PC-9 (cell line): ENCODE results near the gene KRTAP3-1. TPM values are rescaled to one million over a fixed set of nuclear protein-coding genes. Genes with fewer than 3 reads are reported as not detected.
A peak's percentile ranks its signal among the peaks of the same experiment; 100 is the strongest.

Source experiments
- BruUV-seq: library from RNA; stranded (reverse); fragments of 400-500 nt; replicated peaks from 2 replicates; lab custom pipeline; 2021; lab: Mats Ljungman, UMichigan
- CTCF ChIA-PET: fragments of 300-600 bp; sonication (Branson Sonifier 250); formaldehyde crosslinking; loops from one replicate; lab custom pipeline; 2022; ENCODE audit warnings: antibody characterized with exemption; lab: Charles Lee
- POLR2A ChIA-PET: fragments of 300-600 bp; sonication (Branson Sonifier 250); formaldehyde crosslinking; loops from one replicate; lab custom pipeline; 2022; ENCODE audit warnings: antibody characterized with exemption; ENCODE audit not compliant: unreplicated experiment; lab: Charles Lee
- DNase-seq, 2 experiments: peaks; one replicate each; pipeline versions ENCODE4 v3.0.0 to v3.0.0-alpha.2; 2015 to 2022; ENCODE audit warnings: mixed read lengths in 1 of 2
- H2AFZ ChIP-seq: fragments of 200-600 bp; sonication (generic); 2 replicates; pipeline ENCODE4 v1.8.1; 2017; ENCODE audit warnings: antibody characterized with exemption
- H3F3A ChIP-seq: fragments of 200-600 bp; sonication (generic); 2 replicates; pipeline ENCODE4 v1.8.1; 2017; ENCODE audit warnings: antibody characterized with exemption, mild to moderate bottlenecking, low read depth; ENCODE audit not compliant: insufficient read depth
- H3K27ac ChIP-seq: fragments of 200-600 bp; sonication (generic); 2 replicates; pipeline ENCODE4 v1.6.1; 2016; ENCODE audit warnings: mixed run types
- H3K27me3 ChIP-seq: fragments of 200-600 bp; sonication (generic); 2 replicates; pipeline ENCODE4 v1.6.1; 2016; ENCODE audit warnings: low read depth, mixed run types; ENCODE audit not compliant: insufficient read depth
- H3K36me3 ChIP-seq: fragments of 200-600 bp; sonication (generic); 2 replicates; pipeline ENCODE4 v1.6.1; 2016; ENCODE audit warnings: low read depth, mixed run types
- H3K4me1 ChIP-seq: fragments of 200-600 bp; sonication (generic); replicated peaks from 2 replicates; pipeline ENCODE4 v1.6.1; 2016; ENCODE audit warnings: mixed run types; ENCODE audit not compliant: insufficient read depth
- H3K4me2 ChIP-seq: fragments of 200-600 bp; sonication (generic); 2 replicates; pipeline ENCODE4 v1.6.1; 2017; ENCODE audit warnings: mixed run types
- H3K4me3 ChIP-seq: fragments of 200-600 bp; sonication (generic); 2 replicates; pipeline ENCODE4 v1.6.1; 2016; ENCODE audit warnings: mixed run types
- H3K79me2 ChIP-seq: fragments of 200-600 bp; sonication (generic); 2 replicates; pipeline ENCODE4 v1.6.1; 2017; ENCODE audit warnings: low read depth, mixed run types
- H3K9me2 ChIP-seq: fragments of 200-600 bp; sonication (generic); 2 replicates; pipeline ENCODE4 v1.8.1; 2017; ENCODE audit warnings: mild to moderate bottlenecking; ENCODE audit not compliant: insufficient read depth
- H3K9me3 ChIP-seq: fragments of 200-600 bp; sonication (generic); 2 replicates; pipeline ENCODE4 v1.8.1; 2016; ENCODE audit warnings: low read depth; ENCODE audit not compliant: insufficient read depth
- H4K20me1 ChIP-seq: fragments of 200-600 bp; sonication (generic); 2 replicates; pipeline ENCODE4 v1.8.1; 2017; ENCODE audit not compliant: insufficient read depth
- CTCF ChIP-seq: fragments of 200-600 bp; sonication (generic); conservative IDR thresholded peaks from 2 replicates; pipeline ENCODE4 v1.6.1; 2017; ENCODE audit warnings: mixed run types, antibody characterized with exemption, mild to moderate bottlenecking, moderate library complexity
- EZH2 ChIP-seq: fragments of 200-600 bp; sonication (generic); IDR thresholded peaks from 2 replicates; pipeline ENCODE4 v1.8.0; 2017; ENCODE audit warnings: antibody characterized with exemption, low read depth
- intact Hi-C: fragments of 100-400 bp; cut with micrococcal nuclease; formaldehyde crosslinking; loops from one replicate; pipeline ENCODE4 v1.10.0; 2022; ENCODE audit not compliant: unreplicated experiment
- total RNA-seq: library from RNA; stranded (reverse); gene quantifications from 2 replicates; pipeline ENCODE4 v1.2.3, GENCODE V29; 2021

Gene KRTAP3-1
- total RNA-seq, 1 experiment from 2014 or later: not detected

- Histone ChIP-seq H3K9me3 (peaks cover 10% of the 10 kb centered on the region), H3K4me2 (no peak overlapping the region), H3K79me2 (0 out of 2 replicates have a peak, but pooled peaks cover 2% of the 10 kb centered on the region), H3K36me3 (no peaks in the 10 kb centered on the region), H3K4me1 (peaks cover 50% of the 10 kb centered on the region), H3K27me3 (no peaks in the 10 kb centered on the region), H4K20me1 (no peaks in the 10 kb centered on the region), H3K27ac (peak overlapping the region; percentile 98; the same call in 1 of the 2 replicates), H3K4me3 (no peak overlapping the region), H3K9me2 (no peaks in the 10 kb centered on the region), H3F3A (peaks cover 31% of the 10 kb centered on the region), H2AFZ (no peak overlapping the region)
- TF ChIP-seq CTCF: no peak
- no peak for TF ChIP-seq EZH2
- ChIA-PET CTCF (interaction anchor here (0.7 kb wide), 1 partner anchor 97 kb away, joined by 4 read pairs; no protein-coding TSS in a partner anchor), POLR2A (no interaction called here)
- DNase-seq: no peak
- BruUV-seq: no TSS peak
- intact Hi-C loops: no loop called here
These were observed 48.8 kb downstream of the KRTAP3-1 start for GRCh38 chr17:40960144-40960543.

Other genes with a start within 250 kb of the KRTAP3-1 start
- gene KRT26, start 236.9 kb downstream of the KRTAP3-1 start, total RNA-seq: not detected in 2 replicates
- gene KRT27, start 226.6 kb downstream of the KRTAP3-1 start, total RNA-seq: not detected in 2 replicates
- not detected in 2 replicates for gene KRT28, start 209.2 kb downstream of the KRTAP3-1 start, total RNA-seq
- 22.5 and 49.4 TPM in 2 replicates for gene KRT10, start 186.5 kb downstream of the KRTAP3-1 start, total RNA-seq
- not detected in 2 replicates for gene KRT12, start 141.9 kb downstream of the KRTAP3-1 start, total RNA-seq
- gene KRT20, start 123.9 kb downstream of the KRTAP3-1 start, total RNA-seq: not detected in 2 replicates
- gene KRT23, start 71.5 kb downstream of the KRTAP3-1 start, total RNA-seq: not detected in 2 replicates
- gene KRT39, start 42.2 kb downstream of the KRTAP3-1 start, total RNA-seq: not detected in 2 replicates
- gene KRT40, start 24.8 kb downstream of the KRTAP3-1 start, total RNA-seq: not detected in 2 replicates
- not detected in 2 replicates for gene KRTAP3-3, start 15.0 kb downstream of the KRTAP3-1 start, total RNA-seq
- gene KRTAP3-2, start 9.2 kb downstream of the KRTAP3-1 start, total RNA-seq: not detected in 2 replicates
- not detected in 2 replicates for gene KRTAP1-5, start 18.1 kb upstream of the KRTAP3-1 start, total RNA-seq
- not detected in 2 replicates for gene KRTAP1-4, start 21.1 kb upstream of the KRTAP3-1 start, total RNA-seq
- not detected in 2 replicates for gene KRTAP1-3, start 25.7 kb upstream of the KRTAP3-1 start, total RNA-seq
- not detected in 2 replicates for gene KRTAP1-1, start 32.3 kb upstream of the KRTAP3-1 start, total RNA-seq
- not detected in 2 replicates for gene KRTAP2-1, start 38.2 kb upstream of the KRTAP3-1 start, total RNA-seq
- gene KRTAP2-2, start 46.1 kb upstream of the KRTAP3-1 start, total RNA-seq: not detected in 2 replicates
- 0.57 TPM in 1 of 2 replicates, not detected in the other for gene KRTAP2-3, start 51.0 kb upstream of the KRTAP3-1 start, total RNA-seq
- not detected in 2 replicates for gene KRTAP2-4, start 56.8 kb upstream of the KRTAP3-1 start, total RNA-seq
- not detected in 2 replicates for gene KRTAP4-7, start 75.0 kb upstream of the KRTAP3-1 start, total RNA-seq
- not detected in 2 replicates for gene KRTAP4-8, start 89.0 kb upstream of the KRTAP3-1 start, total RNA-seq
- gene KRTAP4-16, start 93.1 kb upstream of the KRTAP3-1 start, total RNA-seq: not detected in 2 replicates
- gene KRTAP4-9, start 96.3 kb upstream of the KRTAP3-1 start, total RNA-seq: not detected in 2 replicates
- gene KRTAP4-11, start 109.2 kb upstream of the KRTAP3-1 start, total RNA-seq: not detected in 2 replicates
- not detected in 2 replicates for gene KRTAP4-12, start 115.1 kb upstream of the KRTAP3-1 start, total RNA-seq
- gene KRTAP4-6, start 131.4 kb upstream of the KRTAP3-1 start, total RNA-seq: not detected in 2 replicates
- not detected in 2 replicates for gene KRTAP4-5, start 140.7 kb upstream of the KRTAP3-1 start, total RNA-seq
- gene KRTAP4-4, start 151.6 kb upstream of the KRTAP3-1 start, total RNA-seq: not detected in 2 replicates
- not detected in 2 replicates for gene KRTAP4-3, start 159.1 kb upstream of the KRTAP3-1 start, total RNA-seq
- not detected in 2 replicates for gene KRTAP4-2, start 169.1 kb upstream of the KRTAP3-1 start, total RNA-seq
- not detected in 2 replicates for gene KRTAP4-1, start 175.8 kb upstream of the KRTAP3-1 start, total RNA-seq
- not detected in 2 replicates for gene KRTAP9-1, start 180.8 kb upstream of the KRTAP3-1 start, total RNA-seq
- not detected in 2 replicates for gene KRTAP9-2, start 217.5 kb upstream of the KRTAP3-1 start, total RNA-seq
- not detected in 2 replicates for gene KRTAP9-3, start 223.3 kb upstream of the KRTAP3-1 start, total RNA-seq
- gene KRTAP9-8, start 228.9 kb upstream of the KRTAP3-1 start, total RNA-seq: not detected in 2 replicates
- gene KRTAP9-4, start 240.6 kb upstream of the KRTAP3-1 start, total RNA-seq: not detected in 2 replicates
- gene KRTAP9-9, start 246.3 kb upstream of the KRTAP3-1 start, total RNA-seq: not detected in 2 replicates